GM20000 (cell line): Measurements from ENCODE around the gene FAM181B.
"Not testable (repeated sequence)": the region's sequence is repeated elsewhere in the genome, so short reads cannot be mapped to it uniquely, and the experiment has no call there.

Source experiments
- DNase-seq: peaks from one replicate; pipeline ENCODE4 v3.0.0; 2012; ENCODE audit warnings: low spot score
- CTCF ChIP-seq: IDR thresholded peaks from 2 replicates; pipeline ENCODE4 v1.5.1; 2012; ENCODE audit warnings: mild to moderate bottlenecking, control low read depth; ENCODE audit errors: extremely low read depth, missing control alignments

Gene FAM181B

GRCh38 chr11:82701847-82702520 is 31.7 kb downstream of the FAM181B start:
- peak; percentile 51 for TF ChIP-seq CTCF
- peak; percentile 44 for DNase-seq

GRCh38 chr11:82698576-82699352 is 34.9 kb downstream of the FAM181B start:
- DNase-seq: no peak
- no peak for TF ChIP-seq CTCF

GRCh38 chr11:82692981-82693380 is 40.7 kb downstream of the FAM181B start:
- no peak for TF ChIP-seq CTCF
- DNase-seq: no peak

GRCh38 chr11:82689347-82689746 is 44.3 kb downstream of the FAM181B start:
- DNase-seq: not testable (repeated sequence)

GRCh38 chr11:82686211-82686610 is 47.5 kb downstream of the FAM181B start:
- no peak for DNase-seq
- TF ChIP-seq CTCF: no peak

- TF ChIP-seq CTCF: no peak
- DNase-seq: no peak
Observed at GRCh38 chr11:82683029-82683428, 50.6 kb downstream of the FAM181B start.

GRCh38 chr11:82682003-82682751 is 51.5 kb downstream of the FAM181B start:
- peak; percentile 28 for DNase-seq
- peak; percentile 45 for TF ChIP-seq CTCF
